DND-41 (cell line): Measurements from ENCODE around the gene CAD.

Source experiments
- EZH2 ChIP-seq: IDR thresholded peaks from 3 replicates; pipeline ENCODE4 v1.6.1; 2012; ENCODE audit warnings: borderline replicate concordance, low read depth, mild to moderate bottlenecking, moderate library complexity, low read length, inconsistent platforms; ENCODE audit not compliant: severe bottlenecking
- TF ChIP-seq, protein P1 (sequence below): IDR thresholded peaks from 2 replicates; pipeline ENCODE4 v1.5.1; 2012; ENCODE audit warnings: borderline replicate concordance, low read length, moderate library complexity, mild to moderate bottlenecking; ENCODE audit not compliant: poor library complexity, severe bottlenecking; ENCODE audit errors: extremely low read depth

- TF ChIP-seq, protein P1, sequence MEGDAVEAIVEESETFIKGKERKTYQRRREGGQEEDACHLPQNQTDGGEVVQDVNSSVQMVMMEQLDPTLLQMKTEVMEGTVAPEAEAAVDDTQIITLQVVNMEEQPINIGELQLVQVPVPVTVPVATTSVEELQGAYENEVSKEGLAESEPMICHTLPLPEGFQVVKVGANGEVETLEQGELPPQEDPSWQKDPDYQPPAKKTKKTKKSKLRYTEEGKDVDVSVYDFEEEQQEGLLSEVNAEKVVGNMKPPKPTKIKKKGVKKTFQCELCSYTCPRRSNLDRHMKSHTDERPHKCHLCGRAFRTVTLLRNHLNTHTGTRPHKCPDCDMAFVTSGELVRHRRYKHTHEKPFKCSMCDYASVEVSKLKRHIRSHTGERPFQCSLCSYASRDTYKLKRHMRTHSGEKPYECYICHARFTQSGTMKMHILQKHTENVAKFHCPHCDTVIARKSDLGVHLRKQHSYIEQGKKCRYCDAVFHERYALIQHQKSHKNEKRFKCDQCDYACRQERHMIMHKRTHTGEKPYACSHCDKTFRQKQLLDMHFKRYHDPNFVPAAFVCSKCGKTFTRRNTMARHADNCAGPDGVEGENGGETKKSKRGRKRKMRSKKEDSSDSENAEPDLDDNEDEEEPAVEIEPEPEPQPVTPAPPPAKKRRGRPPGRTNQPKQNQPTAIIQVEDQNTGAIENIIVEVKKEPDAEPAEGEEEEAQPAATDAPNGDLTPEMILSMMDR = no peak
- TF ChIP-seq EZH2 = no peak
Observed at GRCh38 chr2:27241761-27242613, 24.8 kb downstream of the CAD start.
